GM23248 (cell line): ENCODE measurements around the gene CLIC5.

ENCODE experiments used
- EZH2 ChIP-seq: fragments of 200-600 bp; sonication (generic); IDR thresholded peaks from 2 replicates; pipeline ENCODE4 v1.6.1; 2018; ENCODE audit warnings: antibody characterized with exemption, mild to moderate bottlenecking; ENCODE audit not compliant: insufficient read depth, poor library complexity, severe bottlenecking
- EZH2phosphoT487 ChIP-seq: fragments of 200-600 bp; sonication (generic); IDR thresholded peaks from 2 replicates; pipeline ENCODE4 v1.6.1; 2018; ENCODE audit warnings: antibody characterized with exemption, moderate library complexity, mild to moderate bottlenecking, low read depth; ENCODE audit not compliant: insufficient read depth

DNA sequence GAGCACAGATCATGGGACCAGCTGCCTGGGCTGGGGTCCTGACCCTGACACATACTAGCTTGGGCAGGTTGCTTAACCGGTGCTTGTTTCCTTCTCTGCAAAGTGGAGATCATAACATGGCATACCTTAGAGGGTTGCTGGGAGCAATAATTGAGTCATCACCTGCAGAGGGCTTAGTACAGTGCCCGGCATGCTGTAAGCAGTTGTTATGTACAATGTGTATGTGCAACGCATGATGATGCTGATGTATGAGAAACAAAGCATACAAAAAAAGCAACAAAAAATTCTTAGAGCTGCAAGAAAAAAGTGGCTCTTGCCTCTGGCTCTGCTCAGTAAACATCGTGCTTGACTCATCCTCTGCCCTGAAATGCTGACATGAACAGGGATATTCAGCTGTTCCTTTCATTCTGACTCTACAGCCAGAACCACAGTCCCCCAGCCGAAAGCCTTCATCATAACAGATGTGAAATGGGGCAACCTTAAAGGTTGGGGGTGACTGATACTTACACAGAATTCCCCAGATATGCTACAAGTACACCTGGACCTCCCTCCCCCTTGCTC, 91.7 kb downstream of the CLIC5 start:
- TF ChIP-seq EZH2 (no peak), EZH2phosphoT487 (no peak)
